ENCODE data around the gene ABCC10.
"Not testable (repeated sequence)": the region's sequence is repeated elsewhere in the genome, so short reads cannot be mapped to it uniquely, and the experiment has no call there.

The ABCC10 gene

GRCh38 chr6:43444582-43444981 is 17.2 kb downstream of the ABCC10 start:
- no peak for DNase-seq (ENCODE audit: low read depth in 1 of 2, low spot score in 1 of 2)

- no peak for DNase-seq (ENCODE audit: low read depth in 1 of 2, low spot score in 1 of 2)
Measured at GRCh38 chr6:43445576-43445975, 18.2 kb downstream of the ABCC10 start.

GRCh38 chr6:43447604-43448003 is 20.3 kb downstream of the ABCC10 start:
- no peak for DNase-seq (ENCODE audit: low read depth in 1 of 2, low spot score in 1 of 2)

DNA sequence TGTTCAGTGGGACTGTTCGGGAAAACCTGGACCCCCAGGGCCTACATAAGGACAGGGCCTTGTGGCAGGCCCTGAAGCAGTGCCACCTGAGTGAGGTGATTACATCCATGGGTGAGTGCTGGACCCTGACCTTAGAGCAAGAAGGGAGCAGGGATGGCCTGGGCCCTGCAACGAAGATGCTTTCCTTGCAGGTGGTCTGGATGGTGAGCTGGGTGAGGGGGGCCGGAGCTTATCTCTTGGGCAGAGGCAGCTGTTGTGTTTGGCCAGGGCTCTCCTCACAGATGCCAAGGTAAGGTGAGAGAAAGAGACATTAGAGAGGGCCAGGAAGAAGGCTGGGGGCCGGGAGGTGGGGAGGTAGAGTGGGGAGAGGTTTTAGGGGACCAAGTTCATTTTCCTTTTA is 21.6 kb downstream of the ABCC10 start:
- no peak for DNase-seq (ENCODE audit: low read depth in 1 of 2, low spot score in 1 of 2)

DNA sequence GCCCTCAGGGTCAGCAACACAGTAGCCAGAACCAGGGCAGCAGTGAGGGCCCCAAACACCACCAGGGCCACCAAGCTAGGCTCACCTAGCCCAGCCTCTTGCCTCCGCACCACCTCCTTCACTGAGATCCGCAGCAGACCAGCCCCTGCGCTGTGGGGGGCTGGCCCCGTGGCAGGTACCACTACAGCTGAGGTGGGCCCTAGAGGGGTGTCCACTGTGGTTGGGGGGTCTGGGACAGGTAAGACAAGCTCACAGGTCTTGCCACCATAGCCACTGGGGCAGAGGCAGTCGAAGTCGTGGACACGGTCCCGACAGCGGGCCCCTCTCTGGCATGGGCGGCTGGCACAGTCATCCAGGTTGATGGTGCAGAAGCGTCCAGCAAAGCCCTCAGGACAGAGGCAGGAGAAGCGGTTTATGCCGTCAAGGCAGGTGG is 23.4 kb downstream of the ABCC10 start:
- DNase-seq (ENCODE audit: low read depth in 1 of 2, low spot score in 1 of 2), result no peak

DNA sequence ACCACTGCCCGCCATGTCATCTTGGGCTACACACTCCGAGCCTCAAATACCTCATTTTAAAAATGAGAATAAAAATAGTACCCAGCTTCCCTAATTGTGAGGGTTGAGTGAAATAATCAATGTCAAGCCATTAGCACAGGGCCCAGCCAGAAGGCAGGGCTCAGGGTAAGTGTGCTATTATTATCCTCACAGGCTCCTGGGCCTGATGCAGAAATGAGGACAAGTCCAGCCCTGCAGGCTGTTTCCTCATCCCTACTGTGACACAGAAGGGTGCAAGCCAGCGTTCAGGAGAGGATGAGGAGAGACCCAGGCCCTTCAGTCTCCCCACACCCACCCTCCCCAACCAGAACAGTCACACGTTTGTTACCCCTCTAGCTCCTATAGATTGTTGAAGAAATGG is 24.0 kb downstream of the ABCC10 start:
- no peak for DNase-seq (ENCODE audit: low read depth in 1 of 2, low spot score in 1 of 2)

DNA sequence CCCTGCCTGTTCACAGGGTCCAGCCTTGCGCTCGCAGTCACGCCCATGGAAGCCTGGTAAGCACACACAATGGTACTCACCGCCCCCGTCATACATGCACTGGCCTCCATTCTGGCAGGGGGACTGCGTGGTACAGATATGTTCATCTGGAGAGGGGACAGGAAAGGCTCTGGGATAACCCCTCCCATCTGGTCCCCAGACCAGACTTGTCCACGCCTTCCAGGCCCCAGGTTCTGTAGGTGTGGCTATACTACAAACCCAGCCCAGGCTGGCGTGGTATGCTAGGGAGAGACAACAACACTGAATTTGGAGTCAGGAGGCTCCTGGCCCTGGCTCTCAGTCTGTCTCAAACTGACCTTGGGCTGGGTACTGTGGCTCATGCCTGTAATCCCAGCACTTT is 24.6 kb downstream of the ABCC10 start:
- no peak for DNase-seq (ENCODE audit: low read depth in 1 of 2, low spot score in 1 of 2)

DNA sequence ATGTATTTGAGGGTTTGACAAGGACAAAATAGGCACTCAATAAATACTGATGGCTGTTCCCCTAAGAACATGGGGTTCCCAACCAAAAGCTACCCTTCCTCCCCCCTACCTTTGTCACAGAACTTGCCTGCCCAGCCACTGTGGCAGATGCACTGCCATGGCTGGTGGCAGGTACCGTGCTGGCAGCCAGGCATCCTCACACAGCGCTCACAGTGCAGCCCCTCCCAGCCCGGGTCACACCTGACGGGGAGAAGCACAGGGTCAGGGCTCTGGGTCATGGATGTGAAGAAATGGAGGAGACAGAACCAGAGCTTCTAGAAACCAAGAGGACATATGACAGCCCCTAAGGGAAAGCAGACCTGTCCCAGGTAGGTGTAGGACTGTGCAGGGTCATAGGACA is 25.6 kb downstream of the ABCC10 start:
- DNase-seq (ENCODE audit: low read depth in 1 of 2, low spot score in 1 of 2), result no peak

- DNase-seq (ENCODE audit: low read depth in 1 of 2, low spot score in 1 of 2), result no peak
Measured at GRCh38 chr6:43453831-43454230, 26.5 kb downstream of the ABCC10 start.

- peak; percentile 38 to 51 for DNase-seq (ENCODE audit: low read depth in 1 of 2, low spot score in 1 of 2)
Measured at GRCh38 chr6:43454290-43454695, 27.0 kb downstream of the ABCC10 start.

GRCh38 chr6:43454696-43455530 is 27.6 kb downstream of the ABCC10 start:
- DNase-seq (ENCODE audit: low read depth in 1 of 2, low spot score in 1 of 2), result peak in 1 of 2 donors; percentile 24

DNA sequence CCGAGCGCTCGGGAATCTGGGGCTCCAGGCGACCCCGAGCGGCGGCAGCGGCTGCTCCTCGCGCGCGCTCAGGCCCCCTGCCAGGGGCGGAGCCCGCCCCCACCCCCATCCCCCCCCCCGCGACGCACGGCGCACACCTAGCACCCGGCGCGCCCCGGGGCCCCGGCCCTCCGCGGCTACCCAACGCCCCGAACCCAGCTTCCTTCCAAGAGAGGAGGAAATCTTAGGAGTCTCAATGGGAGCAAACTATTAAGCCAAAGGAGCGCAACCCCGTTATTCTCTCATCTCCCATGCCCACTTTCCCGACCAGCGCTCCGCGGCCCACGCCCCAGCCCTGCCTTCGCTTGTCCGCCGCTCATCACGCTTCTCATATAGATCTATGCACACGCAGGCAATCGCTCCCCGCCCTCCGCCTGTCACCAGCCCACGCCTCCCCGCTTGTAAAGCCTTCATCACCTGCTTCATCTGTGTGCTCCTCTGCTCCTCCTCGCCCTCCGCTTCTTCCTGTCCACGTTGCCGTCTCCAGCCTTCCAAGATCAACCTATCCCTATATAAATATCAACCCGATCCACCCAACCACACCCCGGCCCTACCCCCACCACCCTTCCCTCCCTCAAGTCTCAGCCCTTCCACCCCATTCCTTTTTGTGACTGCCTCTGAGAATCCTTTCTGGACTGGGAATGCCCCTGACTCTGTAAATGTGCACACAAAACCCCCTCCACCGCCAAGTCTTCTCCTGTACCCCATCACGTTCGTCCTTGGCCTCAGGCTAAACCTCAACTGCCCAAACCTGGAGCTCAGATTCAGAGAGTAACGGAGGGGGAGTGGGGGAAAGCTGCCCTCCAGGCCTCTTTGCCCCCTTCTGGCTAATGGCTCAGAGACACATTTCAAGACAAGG is 28.4 kb downstream of the ABCC10 start, which contains the start of gene DLK2:
Gene DLK2, minus strand, starts transcription at position 18 of the 898 bp plus-strand sequence. CDS start 723 bp downstream, outside the sequence.
- peak; percentile 14 to 23 for DNase-seq (ENCODE audit: low read depth in 1 of 2, low spot score in 1 of 2)

DNA sequence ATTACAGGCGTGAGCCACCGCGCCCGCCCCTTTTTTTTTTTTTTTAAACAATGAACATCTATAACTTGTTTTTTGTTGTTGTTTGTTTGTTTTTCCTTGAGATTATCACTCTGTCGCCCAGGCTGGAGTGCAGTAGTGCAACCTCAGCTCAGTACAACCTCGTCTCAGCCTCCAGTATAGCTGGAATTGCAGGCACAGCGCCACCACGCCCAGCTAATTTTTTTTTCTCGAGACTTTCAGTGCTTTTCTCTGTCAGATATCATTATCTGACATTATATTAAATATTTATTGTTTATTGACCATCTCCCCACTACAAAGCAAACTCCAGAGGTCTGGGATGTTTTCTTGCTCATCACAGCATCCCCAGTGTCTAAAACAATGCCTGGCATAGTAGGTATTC is 30.3 kb downstream of the ABCC10 start:
- DNase-seq (ENCODE audit: low read depth in 1 of 2, low spot score in 1 of 2), result no peak

DNA sequence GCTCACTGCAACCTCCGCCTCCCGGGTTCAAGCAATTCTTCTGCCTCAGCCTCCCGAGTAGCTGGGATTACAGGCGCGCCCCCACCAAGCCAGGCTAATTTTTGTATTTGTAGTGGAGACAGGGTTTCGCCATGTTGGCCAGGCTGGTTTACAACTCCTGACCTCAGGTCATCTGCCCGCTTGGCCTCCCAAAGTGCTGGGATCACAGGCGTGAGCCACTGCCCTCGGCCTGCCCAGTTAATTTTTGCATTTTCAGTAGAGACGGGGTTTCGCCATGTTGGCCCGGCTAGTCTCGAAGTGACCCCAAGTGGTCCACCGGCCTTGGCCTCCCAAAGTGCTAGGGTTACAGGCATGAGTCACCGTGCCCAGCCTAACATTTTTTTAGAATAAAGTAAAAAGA is 30.8 kb downstream of the ABCC10 start:
- DNase-seq (ENCODE audit: low read depth in 1 of 2, low spot score in 1 of 2), result not testable (repeated sequence)

DNA sequence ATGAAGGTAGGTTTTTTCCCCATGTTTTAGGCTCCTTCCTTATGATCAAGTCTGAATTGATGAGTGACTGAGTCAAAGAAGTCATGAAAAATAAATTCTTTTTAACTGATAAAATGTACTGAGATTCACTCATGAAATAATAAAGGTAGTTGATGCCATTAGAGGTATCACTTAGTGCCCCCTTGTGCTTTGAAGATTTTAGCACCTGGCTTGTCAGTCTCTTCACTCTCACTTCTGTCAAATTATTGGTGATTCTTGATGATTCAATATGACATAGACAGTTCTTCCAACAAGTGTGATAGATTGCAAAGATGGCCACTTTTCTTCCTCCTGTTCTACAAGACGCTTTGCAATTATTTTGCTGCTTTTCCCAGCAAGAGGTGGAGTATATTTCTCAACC is 32.2 kb downstream of the ABCC10 start:
- no peak for DNase-seq (ENCODE audit: low read depth in 1 of 2, low spot score in 1 of 2)

- no peak for DNase-seq (ENCODE audit: low read depth in 1 of 2, low spot score in 1 of 2)
Measured at GRCh38 chr6:43460032-43460431, 32.7 kb downstream of the ABCC10 start.

- DNase-seq (ENCODE audit: low read depth in 1 of 2, low spot score in 1 of 2), result no peak
Measured at GRCh38 chr6:43461936-43462335, 34.6 kb downstream of the ABCC10 start.

GRCh38 chr6:43464337-43464736 is 37.0 kb downstream of the ABCC10 start:
- DNase-seq (ENCODE audit: low read depth in 1 of 2, low spot score in 1 of 2), result no peak

- no peak for DNase-seq (ENCODE audit: low read depth in 1 of 2, low spot score in 1 of 2)
Measured at GRCh38 chr6:43465948-43466347, 38.6 kb downstream of the ABCC10 start.

DNA sequence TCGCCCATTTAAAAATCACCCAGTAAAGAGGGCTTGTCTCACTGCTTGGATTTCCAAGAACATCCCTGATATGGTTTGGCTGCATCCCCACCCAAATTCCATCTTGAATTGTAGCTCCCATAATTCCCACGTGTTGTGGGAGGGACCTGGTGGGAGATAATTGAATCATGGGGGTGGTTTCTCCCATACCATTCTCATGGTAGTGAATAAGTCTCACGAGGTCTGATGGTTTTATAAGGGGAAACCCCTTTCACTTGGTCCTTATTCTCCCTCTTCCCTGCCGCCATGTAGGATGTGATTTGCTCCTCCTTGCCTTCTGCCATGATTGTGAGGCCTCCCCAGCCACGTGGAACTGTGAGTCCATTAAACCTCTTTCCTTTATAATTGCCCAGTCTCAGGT is 39.9 kb downstream of the ABCC10 start:
- not testable (repeated sequence) for DNase-seq (ENCODE audit: low read depth in 1 of 2, low spot score in 1 of 2)

GRCh38 chr6:43467752-43468151 is 40.4 kb downstream of the ABCC10 start:
- DNase-seq (ENCODE audit: low read depth in 1 of 2, low spot score in 1 of 2), result no peak

DNA sequence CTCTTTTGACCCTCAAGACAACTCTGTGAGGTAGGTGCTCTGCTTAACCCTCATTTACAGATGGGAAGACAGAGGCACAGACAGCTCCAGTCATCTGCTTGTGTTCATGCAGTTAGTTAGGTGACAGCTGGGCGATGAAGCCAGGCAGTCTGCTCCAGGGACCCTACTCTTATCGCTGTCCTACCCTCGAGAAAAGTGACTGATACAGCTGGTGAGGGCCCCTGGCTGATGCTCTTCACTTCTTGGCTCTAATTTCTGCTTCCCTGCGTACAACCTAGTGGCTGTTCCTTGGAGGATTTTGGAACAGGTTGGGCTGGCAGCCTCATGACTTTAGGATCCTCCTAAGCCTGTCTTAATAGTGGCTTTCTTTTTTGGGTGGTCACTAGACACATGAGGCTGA is 40.9 kb downstream of the ABCC10 start:
- DNase-seq (ENCODE audit: low read depth in 1 of 2, low spot score in 1 of 2), result no peak
